ENCODE data around the gene NPY2R.

GRCh38 chr4:155252327-155252726 lies 43.9 kb downstream of the NPY2R start:
- TF ChIP-seq CTCF (conservative IDR thresholded peaks at IDR 0.05 in 1 of 2, IDR thresholded peaks at IDR 0.05 in 1 of 2; ENCODE audit: low read depth in 1 of 2, low read length in 2 of 2) (no peak), EZH2 (IDR thresholded peaks at IDR 0.05; ENCODE audit: low read length, missing control alignments) (no peak)

Data from fibroblast of lung (primary cell).